EL (cell line): Measurements from ENCODE around the gene NDRG2.
A peak's percentile ranks its signal among the peaks of the same experiment; 100 is the strongest.
"Not testable (repeated sequence)": the region's sequence is repeated elsewhere in the genome, so short reads cannot be mapped to it uniquely, and the experiment has no call there.

Experiments
- DNase-seq: peaks from one replicate; pipeline ENCODE4 v3.0.0-alpha.2; 2016

The NDRG2 gene

GRCh38 chr14:21003788-21004346 is 21.0 kb downstream of the NDRG2 start:
- DNase-seq: no peak

DNA sequence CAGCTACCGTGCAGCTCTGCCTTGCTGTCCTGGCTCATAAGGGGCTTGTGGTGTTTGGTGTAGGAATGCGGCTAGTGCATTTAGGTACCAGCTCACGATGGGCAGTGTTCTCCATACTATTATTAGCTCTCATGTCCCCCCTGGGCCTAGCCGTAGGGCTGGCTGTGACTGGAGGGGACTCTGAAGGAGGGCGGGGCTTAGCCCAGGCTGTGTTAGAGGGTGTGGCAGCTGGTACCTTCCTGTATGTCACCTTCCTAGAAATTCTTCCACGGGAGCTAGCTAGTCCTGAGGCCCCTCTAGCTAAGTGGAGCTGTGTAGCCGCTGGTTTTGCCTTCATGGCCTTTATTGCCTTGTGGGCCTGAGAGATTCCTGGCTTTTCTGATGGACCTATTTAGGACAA is 23.6 kb downstream of the NDRG2 start:
- no peak for DNase-seq

DNA sequence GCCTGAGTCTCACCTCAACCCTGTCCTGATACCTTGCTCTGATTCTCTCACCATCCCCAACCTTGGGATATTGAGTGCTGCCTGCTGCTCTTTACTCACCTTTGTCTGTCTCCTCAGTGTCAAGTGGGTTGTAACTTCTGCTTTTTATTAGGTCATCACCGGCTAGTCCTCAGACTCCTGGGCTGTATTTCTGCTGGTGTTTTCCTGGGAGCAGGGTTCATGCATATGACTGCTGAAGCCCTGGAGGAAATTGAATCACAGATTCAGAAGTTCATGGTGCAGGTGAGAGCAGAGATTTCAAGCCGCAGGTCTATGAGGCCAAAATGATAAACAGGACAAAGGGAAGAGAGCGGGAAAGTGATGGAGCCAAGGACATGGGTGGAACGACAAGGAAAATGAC is 25.3 kb downstream of the NDRG2 start:
- DNase-seq: no peak

GRCh38 chr14:20998674-20999366 is 26.0 kb downstream of the NDRG2 start, which contains the start of gene SLC39A2:
SLC39A2 (plus strand) TSS chr14:20999293; CDS start chr14:20999447, 154 bp downstream.
- DNase-seq: peak; percentile 70

GRCh38 chr14:20998139-20998538 is 26.7 kb downstream of the NDRG2 start:
- DNase-seq: no peak

GRCh38 chr14:20997564-20997963 is 27.3 kb downstream of the NDRG2 start:
- DNase-seq: no peak

DNA sequence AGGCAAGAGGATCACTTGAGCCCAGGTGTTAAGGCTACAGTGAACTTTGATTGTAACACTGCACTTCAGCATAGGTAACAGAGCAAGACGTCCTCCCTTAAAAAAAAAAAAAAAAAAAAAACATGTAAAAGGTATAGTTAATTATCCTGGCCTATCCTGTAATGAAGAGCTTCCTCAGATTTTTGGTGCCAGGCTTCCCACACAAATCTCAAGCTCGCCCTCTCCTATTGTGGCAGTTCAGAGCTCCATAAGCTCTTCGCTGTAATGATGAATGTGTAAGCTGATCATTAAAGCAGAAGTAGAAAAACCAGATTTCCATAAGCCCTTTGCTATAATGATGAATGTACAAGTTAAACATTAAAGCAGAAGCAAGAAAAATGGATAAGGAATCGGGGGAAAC is 27.7 kb downstream of the NDRG2 start:
- no peak for DNase-seq

DNA sequence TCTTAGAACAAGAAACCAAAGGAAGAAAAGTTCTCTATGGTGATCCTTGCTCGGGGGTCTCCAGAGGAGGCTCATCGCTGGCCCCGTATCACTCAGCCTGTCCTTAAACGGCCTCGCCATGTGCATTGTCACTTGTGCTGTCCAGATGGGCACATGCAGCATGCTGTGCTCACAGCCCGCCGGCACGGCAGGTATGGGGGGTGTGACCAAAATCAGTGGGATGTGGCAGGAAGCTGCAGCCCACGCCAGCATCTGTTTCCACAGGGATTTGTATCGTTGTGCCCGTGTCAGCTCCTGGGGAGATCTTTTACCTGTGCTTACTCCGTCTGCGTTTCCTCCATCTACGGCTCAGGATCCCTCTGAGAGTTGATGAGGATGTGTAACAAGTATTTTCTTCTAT is 28.3 kb downstream of the NDRG2 start:
- DNase-seq: no peak

DNA sequence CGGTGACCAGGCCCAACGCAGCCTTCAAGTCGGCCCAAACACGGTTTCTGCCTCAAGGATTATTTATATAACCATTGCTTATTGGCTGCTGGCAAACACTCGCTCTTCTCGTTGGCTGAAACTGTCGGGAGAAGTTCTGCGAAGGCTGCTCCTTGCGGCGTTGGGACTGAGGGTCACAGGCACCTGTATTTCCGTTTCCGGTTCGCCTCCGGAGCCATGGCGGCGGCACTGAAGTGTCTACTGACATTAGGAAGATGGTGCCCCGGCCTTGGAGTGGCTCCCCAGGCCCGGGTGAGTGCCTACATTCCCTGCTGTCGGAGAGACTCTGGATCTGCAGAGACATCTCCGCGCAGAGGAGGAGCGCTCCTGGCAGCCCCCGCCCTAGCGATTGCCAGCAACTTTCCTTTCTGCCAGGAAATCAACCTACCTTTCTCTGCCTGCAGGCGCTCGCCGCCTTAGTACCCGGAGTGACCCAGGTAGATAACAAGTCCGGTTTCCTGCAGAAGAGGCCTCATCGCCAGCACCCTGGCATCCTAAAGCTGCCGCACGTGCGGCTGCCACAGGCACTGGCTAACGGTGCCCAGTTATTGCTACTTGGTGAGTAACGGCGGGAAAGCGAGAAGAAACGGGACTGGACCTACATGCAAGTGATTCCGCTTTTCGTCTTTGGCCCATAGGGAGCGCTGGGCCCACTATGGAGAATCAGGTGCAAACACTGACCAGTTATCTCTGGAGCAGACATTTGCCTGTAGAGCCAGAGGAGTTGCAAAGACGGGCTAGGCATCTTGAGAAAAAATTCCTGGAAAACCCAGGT is 34.9 kb downstream of the NDRG2 start, which contains the start of gene METTL17:
Gene METTL17 (plus strand): TSS at position 194 of the 814 bp plus-strand sequence. CDS start 23 bp downstream, at position 217.
- DNase-seq: peak; percentile 98

DNA sequence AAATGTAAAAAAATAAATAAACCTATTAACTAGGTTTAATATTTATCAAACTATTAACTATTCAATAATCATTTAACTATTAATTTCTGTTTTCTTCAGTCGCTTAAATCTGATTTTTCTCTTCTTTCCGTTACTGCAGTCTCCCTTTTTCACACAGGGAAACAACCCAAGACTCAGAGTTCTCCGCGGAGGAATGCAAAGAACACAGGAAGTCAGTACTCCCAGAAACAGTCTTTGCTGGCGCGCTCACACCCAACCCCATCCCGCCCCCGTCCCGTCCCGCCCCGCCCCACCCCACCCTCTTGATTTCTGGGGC is 35.4 kb downstream of the NDRG2 start:
- DNase-seq: no peak

- peak; percentile 26 for DNase-seq
These were observed 36.0 kb downstream of the NDRG2 start for GRCh38 chr14:20988717-20989470.

DNA sequence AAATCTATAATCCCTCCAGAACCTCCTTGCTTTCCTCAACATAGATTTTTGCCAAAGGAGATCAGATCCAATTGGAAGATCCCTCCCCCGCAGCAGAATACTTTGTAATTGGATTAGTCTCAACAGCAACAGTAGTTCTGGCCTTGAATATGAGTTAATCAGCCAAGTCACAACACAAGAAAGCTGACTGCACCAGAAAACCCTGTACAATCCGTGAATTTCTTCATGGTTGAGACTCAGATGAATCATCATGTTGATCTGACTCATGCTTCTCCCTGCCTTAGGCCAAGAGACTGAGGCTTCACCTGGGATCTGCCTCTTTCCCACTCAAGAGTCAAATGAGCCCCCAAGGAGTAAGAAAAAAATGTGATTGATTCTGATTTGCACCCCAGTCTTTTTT is 38.0 kb downstream of the NDRG2 start:
- DNase-seq: peak; percentile 92

DNA sequence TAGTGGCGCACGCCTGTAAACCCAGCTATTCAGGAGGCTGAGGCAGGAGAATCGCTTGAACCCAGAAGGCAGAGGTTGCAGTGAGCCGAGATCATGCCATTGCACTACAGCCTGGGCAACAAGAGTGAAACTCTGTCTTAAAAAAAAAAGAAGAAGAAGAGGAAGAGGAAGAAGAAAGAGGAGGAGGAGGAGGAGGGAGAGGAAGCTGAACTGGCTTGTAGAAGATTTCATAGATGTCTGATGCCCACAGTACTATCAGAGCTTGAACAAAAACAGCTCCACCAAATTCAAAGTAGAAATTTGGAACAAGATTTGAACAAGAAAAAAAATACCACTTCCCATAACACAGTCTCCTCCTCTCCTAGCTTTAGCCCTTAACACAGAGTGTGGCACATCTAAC is 39.2 kb downstream of the NDRG2 start:
- not testable (repeated sequence) for DNase-seq

GRCh38 chr14:20982646-20983369 is 42.1 kb downstream of the NDRG2 start:
- no peak for DNase-seq

- no peak for DNase-seq
These were observed 44.0 kb downstream of the NDRG2 start for GRCh38 chr14:20980906-20981305.

GRCh38 chr14:20978687-20979086 is 46.2 kb downstream of the NDRG2 start:
- DNase-seq: no peak

- DNase-seq: no peak
These were observed 48.6 kb downstream of the NDRG2 start for GRCh38 chr14:20976291-20976690.

DNA sequence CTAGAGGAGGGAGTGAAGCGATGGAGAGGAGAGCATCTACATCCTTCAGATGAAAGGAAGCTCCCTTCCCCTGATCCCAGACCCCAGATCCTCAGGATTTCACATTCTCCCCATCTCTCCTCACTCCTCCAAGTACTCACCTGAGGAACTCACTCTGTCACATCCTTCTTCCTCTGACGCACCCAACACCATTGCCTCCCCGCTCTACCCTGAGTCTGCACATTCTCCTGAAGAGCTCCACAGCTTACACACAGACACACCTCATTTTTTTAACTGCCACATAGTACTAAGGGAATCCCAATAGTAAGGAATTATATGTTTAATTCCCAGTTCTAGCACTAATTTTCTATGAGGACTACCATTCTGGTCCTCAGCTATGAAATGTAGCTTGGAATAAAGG is 51.4 kb downstream of the NDRG2 start:
- no peak for DNase-seq

DNA sequence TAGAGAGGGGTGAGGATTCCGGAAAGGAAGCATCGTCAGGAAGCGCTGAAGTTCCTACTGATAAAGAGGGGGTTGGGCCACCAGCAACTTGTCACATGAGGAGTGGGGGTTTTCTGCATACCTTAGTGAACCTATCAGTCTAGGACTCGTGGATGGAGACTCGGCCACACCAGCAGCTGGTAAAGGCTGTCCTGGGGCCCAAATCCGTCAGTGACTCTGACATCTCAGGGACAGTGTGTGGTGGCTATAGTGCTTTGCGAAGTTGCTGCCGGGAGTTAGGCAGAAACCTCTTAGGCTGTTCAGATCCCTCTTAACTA is 53.2 kb downstream of the NDRG2 start:
- no peak for DNase-seq

GRCh38 chr14:20970983-20971704 is 53.7 kb downstream of the NDRG2 start:
- peak; percentile 90 for DNase-seq

DNA sequence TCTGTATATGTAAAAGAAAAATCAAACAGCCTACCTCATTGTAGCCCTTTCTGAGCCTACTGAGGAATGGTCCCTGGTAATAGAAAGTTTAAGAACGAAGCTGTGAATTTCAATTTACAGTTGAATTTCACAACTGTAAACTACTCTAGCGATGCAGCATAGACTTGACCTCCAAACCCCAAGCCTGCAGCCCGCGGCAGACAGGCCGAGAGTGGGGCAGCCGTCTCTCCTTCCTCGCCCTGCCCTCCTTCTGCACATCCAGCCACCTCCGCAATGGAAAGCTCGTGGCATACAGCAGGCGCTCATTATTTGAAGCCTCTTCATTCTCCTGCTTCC is 54.2 kb downstream of the NDRG2 start:
- no peak for DNase-seq

DNA sequence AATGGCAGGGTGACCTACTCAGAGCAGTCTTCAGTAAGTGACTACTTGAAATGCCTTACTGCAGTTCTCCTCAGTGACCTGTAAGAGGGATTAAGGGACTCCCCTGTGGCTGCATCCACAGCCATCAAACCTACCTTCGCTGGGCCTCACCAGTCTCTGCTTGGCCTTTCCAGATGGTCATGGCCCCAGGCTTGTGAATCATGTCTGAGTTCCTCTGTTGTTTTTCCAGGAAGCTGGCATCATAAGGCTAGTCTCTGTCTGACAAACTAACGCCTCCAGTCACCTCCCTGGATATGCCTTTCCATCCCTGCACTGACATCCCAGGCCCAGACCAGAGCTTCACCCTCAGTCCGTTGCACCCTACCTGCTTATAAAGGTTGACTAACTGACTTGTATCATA is 55.5 kb downstream of the NDRG2 start:
- DNase-seq: peak; percentile 31
